ENCODE results near the gene VDR.
A peak's percentile ranks its signal among the peaks of the same experiment; 100 is the strongest.
"Not testable (repeated sequence)": the region's sequence is repeated elsewhere in the genome, so short reads cannot be mapped to it uniquely, and the experiment has no call there.

Gene VDR

DNA sequence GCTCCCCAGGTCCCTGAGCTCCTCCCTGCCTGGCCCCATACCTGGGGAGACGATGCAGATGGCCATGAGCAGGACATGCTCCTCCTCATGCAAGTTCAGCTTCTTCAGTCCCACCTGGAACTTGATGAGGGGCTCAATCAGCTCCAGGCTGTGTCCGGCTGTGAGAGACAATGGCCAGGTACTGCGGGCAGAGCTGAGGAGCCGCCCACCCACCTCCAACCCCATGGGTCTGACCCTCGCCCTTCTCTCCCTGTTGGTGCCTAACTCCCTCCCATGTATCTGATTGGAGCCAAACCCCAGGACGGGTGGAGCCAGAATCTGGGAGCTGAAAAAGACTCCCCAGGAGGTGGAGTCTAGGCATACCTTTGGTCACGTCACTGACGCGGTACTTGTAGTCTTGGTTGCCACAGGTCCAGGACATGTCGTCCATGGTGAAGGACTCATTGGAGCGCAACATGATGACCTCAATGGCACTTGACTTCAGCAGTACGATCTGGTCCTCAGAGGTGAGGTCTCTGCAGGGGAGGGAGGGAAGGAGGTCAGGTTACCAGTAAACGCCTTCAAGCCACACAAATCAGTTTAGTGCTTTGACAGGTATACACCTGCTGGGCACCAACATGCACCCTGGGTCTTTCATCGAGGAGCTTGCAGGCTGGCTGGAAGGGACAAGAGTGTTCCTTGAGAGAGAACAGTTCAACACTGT lies 58.3 kb downstream of the VDR start:
- no peak for DNase-seq (ENCODE audit: low read depth)

DNA sequence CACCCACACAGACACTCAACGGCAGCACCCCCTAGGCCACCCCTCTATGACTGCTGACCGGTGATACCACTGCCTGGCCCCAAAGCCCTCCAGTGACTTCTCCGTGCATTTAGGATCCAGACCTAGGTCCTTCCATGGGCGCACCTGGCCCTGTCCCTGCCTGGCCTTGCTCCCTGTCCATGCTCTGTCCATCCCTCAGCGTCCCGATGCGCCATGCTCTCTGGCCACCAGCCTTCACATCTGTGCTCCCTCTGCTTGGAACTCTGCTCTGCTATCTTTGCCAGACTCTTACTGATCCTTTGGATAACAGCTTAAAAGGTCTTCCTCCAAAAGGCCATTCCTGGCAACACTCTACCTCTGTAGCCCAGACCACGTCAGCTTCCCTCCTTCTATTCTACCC lies 59.7 kb downstream of the VDR start:
- DNase-seq (ENCODE audit: low read depth): no peak

DNA sequence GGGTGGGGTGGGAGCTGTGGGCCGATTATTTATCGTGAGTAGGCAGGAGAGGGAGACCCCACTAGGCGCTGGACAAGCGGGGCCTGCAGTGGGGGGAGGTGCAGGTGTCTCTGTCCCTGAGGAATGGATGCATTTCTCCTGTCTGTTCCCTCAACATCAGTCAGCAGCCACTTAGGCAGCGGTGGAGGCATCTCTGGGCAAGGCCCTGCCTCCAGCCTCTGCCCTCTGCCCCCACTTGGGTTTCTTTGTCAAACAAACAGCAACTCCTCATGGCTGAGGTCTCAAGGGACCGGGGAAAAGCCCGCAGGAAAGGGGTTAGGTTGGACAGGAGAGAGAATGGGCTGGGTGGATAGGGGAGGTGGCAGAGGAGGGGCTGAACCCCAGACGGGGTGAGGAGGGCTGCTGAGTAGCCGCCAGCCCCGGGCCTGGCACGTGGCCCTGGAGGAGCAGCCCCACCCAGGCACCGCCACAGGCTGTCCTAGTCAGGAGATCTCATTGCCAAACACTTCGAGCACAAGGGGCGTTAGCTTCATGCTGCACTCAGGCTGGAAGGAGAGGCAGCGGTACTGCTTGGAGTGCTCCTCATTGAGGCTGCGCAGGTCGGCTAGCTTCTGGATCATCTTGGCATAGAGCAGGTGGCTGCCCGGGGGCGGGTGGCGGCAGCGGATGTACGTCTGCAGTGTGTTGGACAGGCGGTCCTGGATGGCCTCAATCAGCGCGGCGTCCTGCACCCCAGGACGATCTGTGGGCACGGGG lies 60.4 kb downstream of the VDR start:
- no peak for DNase-seq (ENCODE audit: low read depth)

DNA sequence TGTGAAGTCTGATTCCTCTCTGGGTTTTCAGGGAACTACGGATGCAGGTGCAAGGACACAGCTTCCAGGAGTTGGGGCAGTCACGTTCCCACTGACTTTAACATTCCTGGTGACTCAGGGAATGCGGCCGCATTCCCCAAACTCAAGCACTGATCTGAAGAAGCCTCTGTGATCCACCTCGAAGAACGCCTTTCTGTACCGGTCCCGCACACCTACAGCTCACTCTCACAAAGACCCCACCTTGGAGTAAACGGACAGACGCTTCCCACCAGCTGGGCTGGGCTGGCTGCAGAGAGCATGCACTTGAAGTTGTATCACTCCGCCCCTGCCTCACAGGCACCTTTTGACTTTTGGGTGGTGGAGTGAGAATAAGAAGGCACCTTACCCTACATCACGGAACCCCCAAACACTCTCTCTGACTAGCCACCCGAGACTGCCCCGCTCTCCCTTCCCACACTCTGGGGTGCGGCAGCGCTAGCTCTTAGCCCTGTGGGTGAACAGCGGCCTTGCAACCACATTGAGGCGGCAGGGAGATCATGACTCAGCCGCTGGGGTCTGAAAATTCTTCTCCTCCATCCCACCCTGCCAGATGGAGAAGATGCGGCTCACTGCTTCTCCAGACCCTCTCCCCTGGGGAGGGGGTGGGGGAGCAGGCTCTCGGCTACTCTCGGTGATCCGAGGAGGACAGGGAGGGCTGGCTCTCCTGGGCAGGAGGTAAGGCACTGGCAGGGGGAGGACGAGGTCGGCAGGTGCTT lies 61.4 kb downstream of the VDR start:
- DNase-seq (ENCODE audit: low read depth): no peak

DNA sequence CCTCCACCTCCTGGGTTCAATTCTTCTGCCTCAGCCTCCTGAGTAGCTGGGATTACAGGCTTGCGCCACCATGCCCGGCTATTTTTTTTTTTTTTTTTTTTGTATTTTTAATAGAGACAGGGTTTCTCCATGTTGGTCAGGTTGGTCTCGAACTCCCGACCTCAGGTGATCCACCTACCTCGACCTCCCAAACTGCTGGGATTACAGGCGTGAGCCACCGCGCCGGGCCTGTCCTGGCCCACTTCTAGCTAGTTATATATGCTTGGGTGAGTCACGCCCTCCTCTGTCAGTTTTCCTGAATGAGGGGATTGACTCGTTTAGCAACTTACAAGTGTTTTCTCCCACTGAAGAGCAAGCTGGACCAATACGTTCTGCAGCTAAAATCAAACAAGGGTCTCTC lies 62.3 kb downstream of the VDR start:
- DNase-seq (ENCODE audit: low read depth): not testable (repeated sequence)

DNA sequence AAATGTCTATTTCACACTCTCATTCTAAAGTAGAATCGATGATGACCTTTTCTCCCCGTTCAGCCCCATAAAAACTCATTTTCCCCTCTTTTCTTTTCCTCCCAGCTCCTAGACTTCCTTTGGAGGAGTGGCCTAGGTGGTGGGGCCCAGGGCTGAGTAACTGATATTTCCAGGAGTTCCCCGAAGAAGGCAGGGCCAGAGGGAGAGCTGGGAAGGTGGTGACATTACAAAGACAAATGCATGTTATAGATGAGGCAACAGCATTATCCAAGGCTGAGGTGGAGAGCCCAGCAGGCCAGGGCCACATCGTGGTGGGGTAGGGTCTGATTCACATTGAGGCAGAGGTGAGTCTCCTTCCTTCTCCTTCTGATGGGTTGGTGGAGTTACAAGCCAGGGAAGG lies 62.9 kb downstream of the VDR start:
- no peak for DNase-seq (ENCODE audit: low read depth)

DNA sequence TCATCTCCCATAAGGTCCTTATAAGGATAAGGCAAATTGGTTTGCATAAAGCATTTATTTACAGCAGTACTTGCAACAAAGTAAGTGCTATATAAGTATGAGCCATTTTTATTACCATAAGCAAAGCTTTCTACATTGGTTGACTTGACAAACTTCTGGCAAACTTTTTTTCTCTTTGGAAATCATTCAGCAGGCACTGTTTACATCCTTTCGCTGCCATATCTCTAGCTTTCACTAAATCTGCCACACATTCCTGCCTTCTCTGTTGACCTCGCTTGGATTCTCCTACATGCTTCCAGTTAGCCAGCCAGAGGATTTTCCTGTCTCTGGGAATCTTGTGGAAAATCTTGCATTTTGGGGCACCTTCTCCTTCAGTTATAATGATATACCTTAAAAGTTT lies 63.3 kb downstream of the VDR start:
- DNase-seq (ENCODE audit: low read depth): no peak

DNA sequence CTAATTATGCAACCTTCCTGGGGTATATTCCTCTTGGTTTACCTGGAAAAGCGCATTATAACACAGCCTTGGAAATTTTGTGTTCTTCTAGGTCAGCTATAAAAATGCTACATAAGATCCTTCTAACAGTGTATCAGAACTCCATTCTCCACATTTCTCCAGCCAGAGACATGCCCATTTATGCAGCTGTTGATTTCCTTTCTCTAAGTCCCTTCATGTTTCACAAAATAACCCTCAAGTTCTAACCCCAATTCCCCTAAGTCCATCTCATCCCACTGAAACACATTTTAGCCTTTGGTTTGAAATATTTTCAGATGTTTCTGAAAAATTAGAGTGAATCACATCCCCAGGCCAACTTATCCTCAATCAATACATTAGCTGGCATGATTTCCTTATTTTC lies 64.2 kb downstream of the VDR start:
- no peak for DNase-seq (ENCODE audit: low read depth)

DNA sequence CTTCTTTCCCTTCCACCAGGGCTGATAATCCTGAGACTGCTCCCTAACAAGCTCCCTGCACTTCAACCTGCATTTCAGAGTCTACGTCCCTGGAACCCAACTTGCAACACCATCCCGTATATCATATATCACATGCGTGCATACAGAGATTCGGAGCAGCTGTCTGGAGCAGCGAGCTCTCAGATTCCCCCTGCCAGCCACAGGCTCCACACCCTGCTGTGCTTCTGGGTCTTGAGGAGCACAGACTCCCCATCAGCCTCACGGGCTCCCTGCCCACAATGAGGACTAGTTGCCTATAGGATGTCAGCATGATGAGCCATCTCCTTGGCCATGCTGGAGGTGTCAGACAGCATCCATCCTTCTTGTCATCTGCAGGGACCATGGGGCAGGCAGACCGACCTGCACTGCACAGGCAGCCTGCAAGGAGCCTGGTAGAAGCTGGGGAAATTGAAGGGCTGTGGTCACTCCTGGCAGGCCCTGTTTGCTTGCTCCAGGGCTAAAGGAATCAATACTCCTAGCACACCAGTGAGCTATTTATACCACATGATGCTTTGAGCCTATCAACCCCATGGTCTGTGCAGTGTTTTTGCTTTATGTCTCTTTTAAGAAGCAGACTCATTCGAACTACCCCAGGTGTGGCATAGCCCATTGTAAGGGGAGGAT lies 65.4 kb downstream of the VDR start:
- no peak for DNase-seq (ENCODE audit: low read depth)

DNA sequence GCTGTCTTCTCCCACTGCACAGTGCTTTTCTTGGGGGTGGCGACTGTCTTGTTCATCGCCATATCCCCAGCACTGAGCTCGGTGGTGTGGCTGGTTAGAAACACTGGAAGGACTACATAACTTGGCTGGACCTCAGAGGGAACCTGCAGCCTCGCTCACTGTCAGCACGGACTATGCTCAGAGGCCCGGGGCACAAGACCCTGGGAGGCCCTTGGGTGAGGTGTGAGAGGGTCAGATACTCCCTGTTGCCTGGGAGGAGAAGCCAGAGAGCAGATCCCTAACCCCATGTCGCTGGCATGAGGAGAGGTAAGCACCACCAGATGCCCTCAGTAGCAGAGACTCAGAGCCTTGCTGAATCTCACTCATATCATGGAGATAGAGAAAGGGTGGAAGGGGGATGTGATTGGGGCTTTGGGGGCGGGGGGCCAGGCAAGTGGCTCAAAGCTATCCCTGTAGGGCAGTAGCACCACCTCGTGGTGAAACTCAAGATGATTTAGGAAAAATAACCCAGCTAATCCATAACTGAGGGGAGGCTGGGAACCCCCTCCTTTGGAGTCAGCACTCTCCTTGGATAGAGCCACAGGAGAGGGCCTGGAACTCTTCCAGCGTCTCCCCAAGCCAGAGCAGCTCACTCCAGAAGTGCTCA lies 66.4 kb downstream of the VDR start:
- no peak for DNase-seq (ENCODE audit: low read depth)

DNA sequence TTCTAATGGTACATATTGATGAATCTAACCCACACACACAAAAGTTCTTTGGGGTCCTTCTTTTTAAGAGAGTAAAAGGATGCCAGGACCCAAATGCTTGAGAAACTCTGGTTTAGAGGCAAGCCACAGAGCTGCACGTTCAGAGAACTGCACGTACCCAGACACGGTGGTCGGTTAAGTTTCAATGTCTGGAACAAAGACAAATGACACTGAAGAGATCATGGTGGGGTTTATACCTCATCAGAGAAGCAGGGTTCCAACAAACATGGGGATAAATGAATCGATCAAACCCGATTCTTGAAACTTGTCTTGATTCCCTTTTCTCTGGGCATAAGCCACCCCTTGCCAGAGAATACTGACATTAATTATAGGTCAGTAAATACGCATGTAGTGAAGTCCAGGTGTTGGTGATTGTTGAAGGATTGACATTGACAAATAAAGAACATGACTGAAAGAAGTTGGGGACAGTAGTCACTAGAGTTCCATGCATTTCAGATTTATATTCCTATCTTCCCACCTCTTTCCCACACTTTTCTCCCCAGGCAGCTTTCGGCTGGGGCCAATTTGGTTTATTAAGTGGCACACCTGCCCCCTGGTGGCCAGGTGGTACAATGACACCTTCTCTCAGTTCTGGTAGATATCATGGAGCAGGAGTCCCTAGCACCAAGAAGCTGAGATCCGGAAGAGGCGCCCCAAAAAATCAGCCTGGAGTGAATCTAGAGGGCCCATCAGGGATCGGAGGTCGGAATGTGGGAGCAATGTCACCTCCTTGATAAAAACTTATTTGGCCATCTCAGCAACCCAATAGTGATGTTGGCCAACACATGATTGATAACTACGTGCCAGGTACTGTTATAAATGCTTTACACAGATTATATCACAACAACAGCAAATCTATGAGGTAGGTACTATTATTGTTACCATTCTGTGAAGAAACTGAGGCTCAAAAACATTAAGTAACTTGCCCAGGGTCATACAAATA lies 67.3 kb downstream of the VDR start:
- peak; percentile 33 for DNase-seq (ENCODE audit: low read depth)

DNA sequence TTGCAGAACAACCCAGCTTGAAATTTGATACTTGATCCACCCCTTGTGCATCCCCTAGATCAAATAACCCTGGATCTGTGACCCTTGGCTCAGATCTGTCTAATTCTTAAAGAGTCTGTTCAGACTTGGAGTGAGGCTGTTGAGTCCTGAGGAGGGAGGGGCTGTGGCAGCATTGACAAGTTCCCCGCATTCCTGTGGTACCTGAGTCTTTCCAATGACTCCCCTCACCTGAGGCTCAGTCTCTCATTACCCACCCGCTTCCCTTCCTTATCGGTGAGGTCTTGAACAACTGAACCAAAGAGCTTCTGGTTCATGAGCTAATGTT lies 69.0 kb downstream of the VDR start:
- no peak for DNase-seq (ENCODE audit: low read depth)

DNA sequence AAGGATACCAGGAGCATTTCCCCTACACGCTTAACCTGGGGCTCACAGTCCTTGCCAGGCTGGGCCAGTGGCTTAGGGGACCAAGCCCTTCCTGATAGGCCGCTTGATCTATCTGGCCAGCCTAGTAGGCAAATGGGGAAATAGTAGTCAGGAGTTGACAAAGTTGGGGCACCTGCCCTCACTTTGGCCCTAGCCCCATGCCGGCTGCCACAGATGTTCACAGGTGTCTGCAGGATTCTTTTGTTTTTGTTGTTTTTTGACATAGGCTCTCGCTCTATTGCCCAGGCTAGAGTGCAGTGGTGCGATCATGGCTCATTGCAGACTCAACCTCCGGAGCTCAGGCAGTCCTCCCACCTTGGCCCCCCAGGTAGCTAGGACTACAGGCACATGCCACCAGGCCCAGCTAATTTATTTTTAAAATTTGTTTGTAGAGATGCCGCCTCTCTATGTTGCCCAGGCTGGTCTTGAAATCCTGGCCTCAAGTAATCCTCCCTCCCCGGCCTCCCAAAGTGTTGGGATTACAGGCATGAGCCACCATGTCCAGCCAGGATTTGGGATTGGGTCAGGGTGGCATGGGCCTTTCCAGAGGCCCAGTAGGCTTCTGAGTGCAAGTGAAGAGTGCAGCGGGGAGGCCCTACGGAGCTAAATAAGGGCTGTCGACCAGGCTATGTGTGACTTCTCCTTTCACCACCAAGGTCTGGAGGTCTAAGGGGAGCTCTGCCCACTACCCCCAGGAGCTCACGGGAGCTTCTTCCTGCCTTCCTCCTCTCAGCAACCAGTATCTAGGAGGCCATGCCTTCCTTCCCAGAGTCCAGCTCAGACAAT lies 69.6 kb downstream of the VDR start:
- DNase-seq (ENCODE audit: low read depth): no peak

DNA sequence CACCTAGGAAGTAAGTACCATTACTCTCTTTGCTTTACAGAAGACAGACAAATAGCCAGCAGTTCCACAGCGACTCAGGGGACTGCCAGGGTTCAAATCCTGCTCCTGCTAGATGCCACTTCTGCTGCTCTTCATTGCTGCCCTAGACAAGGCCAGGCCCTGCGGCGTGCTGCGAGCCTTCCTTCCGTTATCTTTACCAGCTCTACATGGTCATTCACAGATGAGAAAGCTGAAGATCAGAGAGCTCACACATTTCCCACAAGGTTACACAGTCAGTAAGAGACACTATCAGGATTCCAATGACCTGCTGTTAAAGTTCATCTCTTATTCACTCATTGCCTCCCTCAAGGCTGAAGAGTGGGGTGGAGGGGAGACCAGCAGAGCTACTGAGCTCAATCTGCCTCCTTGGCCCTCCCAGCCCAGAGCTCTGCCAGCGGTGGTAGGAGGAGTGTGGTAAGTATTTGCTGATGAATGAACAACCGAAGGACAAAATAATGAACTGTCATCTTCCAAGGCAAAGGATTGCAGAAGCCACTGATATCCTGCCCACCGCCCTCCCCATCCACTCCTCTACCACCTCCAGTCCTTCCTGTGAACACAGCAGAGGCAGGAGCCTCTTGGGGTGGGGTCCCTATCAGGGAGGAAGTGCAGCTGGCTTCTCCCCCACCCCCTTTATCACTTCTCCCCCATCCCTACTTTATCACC lies 70.4 kb downstream of the VDR start:
- no peak for DNase-seq (ENCODE audit: low read depth)

DNA sequence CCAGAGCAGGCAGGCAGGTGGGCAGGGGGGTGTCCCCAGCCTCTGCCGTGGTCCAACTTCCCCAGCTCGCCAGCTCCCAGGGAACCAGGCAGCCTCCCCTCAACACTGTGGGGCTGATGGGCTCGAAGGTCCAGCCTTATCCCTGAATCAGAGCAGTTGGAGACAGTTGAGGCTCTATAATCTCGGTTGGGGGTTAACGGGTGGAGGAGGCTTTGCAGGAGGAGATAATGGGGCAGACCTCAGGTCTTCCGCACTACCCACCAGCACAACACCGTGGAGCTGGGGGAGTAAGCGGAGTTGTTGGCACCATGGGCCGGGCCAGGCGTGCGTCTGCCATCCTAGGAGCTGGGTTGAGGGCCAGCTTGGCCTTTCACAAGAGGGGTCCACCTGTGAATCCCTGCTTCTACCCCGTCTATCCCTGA lies 71.2 kb downstream of the VDR start:
- DNase-seq (ENCODE audit: low read depth): no peak

DNA sequence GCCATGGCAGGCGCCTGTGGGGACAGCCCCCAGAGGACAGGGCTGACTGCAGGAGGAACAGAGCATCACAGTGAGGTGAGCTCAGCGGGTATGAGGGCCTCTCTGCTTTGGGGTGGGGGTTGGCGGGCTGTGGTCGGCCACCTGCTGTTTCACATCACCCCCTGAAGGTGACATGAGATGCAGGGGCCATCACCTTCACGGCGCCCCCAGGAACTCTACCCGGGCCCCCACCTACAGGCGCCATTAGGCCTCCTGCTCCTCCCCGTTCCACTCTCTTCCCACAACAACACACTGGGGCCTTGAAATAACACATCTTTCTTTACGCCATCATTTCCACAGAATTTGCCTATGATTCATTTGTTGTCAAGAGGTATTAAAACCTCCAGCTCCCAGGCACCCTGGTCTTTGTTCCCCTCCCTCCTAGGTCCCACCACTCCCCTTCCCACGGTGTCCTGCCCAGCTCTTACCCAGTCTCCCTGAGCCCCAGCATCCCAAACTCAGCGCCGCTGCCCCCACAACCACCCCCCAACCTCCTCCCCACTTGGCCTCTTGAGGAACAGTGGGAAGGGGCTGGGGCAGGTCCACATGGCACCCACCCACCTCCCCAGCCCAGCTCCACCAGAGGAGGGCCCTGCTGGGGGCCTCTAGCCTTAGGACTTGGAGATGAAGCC lies 72.4 kb downstream of the VDR start:
- no peak for DNase-seq (ENCODE audit: low read depth)

DNA sequence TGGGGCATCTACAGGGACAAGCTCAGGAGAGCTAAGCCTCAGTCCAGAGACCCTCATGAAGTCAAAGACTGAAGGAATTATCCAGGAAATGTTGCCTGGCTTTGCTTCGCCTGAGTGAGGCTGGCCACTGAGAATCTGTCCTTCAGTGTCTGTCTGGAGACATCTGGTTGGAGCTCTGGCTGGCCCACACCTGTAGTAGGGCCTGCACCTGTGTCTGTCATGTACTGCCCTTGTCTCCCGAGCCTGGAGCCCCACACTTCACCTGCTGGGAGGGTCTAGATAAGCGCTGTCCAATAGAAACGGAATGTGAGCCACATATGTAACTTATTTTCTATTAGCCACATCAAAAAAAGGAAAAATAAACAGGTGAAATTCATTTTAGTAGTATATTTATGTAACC lies 75.2 kb downstream of the VDR start:
- no peak for DNase-seq (ENCODE audit: low read depth)

DNA sequence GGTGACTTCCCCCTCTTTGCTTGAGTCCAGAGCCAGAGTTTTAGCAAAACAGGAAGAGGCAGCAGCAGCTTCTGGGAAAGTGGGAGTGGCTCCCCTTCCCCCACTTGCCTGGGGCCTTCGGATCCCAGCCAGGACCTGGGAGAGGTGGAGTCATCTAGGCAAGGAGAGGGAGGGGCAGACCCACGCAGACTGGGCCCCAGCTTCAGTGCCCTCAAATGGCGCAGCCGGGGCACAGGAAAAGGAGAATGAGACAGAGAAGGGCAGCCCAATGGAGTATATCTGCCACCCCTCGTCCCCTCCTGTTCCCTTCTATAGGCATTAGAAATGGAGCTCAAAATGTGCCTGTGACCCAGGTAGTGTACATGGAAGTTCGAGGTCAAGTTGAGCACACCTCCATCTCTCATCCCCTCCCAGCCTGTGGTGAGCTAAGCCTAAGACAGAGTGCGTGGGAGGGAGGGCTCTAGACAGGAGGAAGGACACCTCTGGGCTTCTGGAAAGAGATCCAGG lies 75.8 kb downstream of the VDR start:
- DNase-seq (ENCODE audit: low read depth): no peak

Data from HS-5 (cell line).